HEK293 (cell line): ENCODE results near the gene NAV2.

Source experiments
- CTCF ChIA-PET: fragments of 350-600 bp; formaldehyde crosslinking; extraction: SDS; loops from one replicate; lab custom pipeline; 2021; ENCODE audit warnings: antibody characterized with exemption; lab: Yijun Ruan, JAX
- POLR2A ChIA-PET: fragments of 300-600 bp; formaldehyde crosslinking; extraction: SDS; loops from one replicate; lab custom pipeline; 2020; ENCODE audit warnings: antibody characterized with exemption, inconsistent platforms; lab: Yijun Ruan, JAX
- H3K27ac ChIP-seq: fragments of 200-500 bp; sonication (Bioruptor generic); 2 replicates; pipeline ENCODE4 v1.5.1; 2014; ENCODE audit warnings: low read depth, low read length, control low read depth, inconsistent platforms; ENCODE audit errors: extremely low read depth
- H3K36me3 ChIP-seq, 2 experiments: fragments of 200-500 bp in 1 of 2; sonication (Bioruptor generic) in 1 of 2; 1 replicate in 1 of 2; 2 replicates in 1 of 2; pipeline ENCODE4 v1.5.1; 2014 to 2017; ENCODE audit warnings: inconsistent platforms in 2 of 2, low read length in 2 of 2; ENCODE audit not compliant: control insufficient read depth in 2 of 2, insufficient read depth in 1 of 2
- H3K4me1 ChIP-seq: fragments of 200-500 bp; sonication (Bioruptor generic); 2 replicates; pipeline ENCODE4 v1.5.1; 2014; ENCODE audit warnings: mild to moderate bottlenecking, low read length, inconsistent platforms; ENCODE audit not compliant: control insufficient read depth, insufficient read depth
- H3K4me3 ChIP-seq: 2 replicates; pipeline ENCODE4 v1.5.1; 2011; ENCODE audit warnings: low read depth, mild to moderate bottlenecking, control low read depth, low read length, moderate library complexity
- H3K9me3 ChIP-seq: fragments of 200-500 bp; sonication (Bioruptor generic); 2 replicates; pipeline ENCODE4 v1.5.1; 2014; ENCODE audit warnings: low read depth, low read length, inconsistent platforms; ENCODE audit not compliant: control insufficient read depth, insufficient read depth
- GLIS2 ChIP-seq: fragments of 450-650 bp; formaldehyde crosslinking; IDR thresholded peaks from 2 replicates; pipeline ENCODE4 v1.5.1; 2016; ENCODE audit warnings: missing biosample characterization, missing genetic modification characterization
- HOXC10 ChIP-seq: sonication (generic); formaldehyde crosslinking; IDR thresholded peaks from 2 replicates; pipeline ENCODE4 v1.8.1; 2023; ENCODE audit warnings: mild to moderate bottlenecking, missing genetic modification reagents
- MZF1 ChIP-seq: fragments of 450-650 bp; formaldehyde crosslinking; IDR thresholded peaks from 2 replicates; pipeline ENCODE4 v1.5.1; 2017; ENCODE audit warnings: missing biosample characterization, missing genetic modification characterization, borderline replicate concordance
- PRDM2 ChIP-seq: fragments of 450-650 bp; formaldehyde crosslinking; IDR thresholded peaks from 2 replicates; pipeline ENCODE4 v1.5.1; 2016; ENCODE audit warnings: missing biosample characterization, missing genetic modification characterization, borderline replicate concordance
- ZBTB10 ChIP-seq: fragments of 450-650 bp; formaldehyde crosslinking; IDR thresholded peaks from 2 replicates; pipeline ENCODE4 v1.5.1; 2016; ENCODE audit warnings: missing biosample characterization, missing genetic modification characterization
- ZNF169 ChIP-seq: fragments of 450-650 bp; formaldehyde crosslinking; IDR thresholded peaks from 2 replicates; pipeline ENCODE4 v1.5.1; 2016; ENCODE audit warnings: missing biosample characterization, missing genetic modification characterization
- ZNF174 ChIP-seq: fragments of 450-650 bp; formaldehyde crosslinking; IDR thresholded peaks from 2 replicates; pipeline ENCODE4 v1.5.0; 2017; ENCODE audit warnings: missing biosample characterization, mild to moderate bottlenecking, missing genetic modification characterization
- ZNF2 ChIP-seq: fragments of 450-650 bp; formaldehyde crosslinking; IDR thresholded peaks from 2 replicates; pipeline ENCODE4 v1.5.1; 2016; ENCODE audit warnings: missing biosample characterization, missing genetic modification characterization
- ZNF239 ChIP-seq: fragments of 450-650 bp; formaldehyde crosslinking; IDR thresholded peaks from 2 replicates; pipeline ENCODE4 v1.5.1; 2016; ENCODE audit warnings: missing biosample characterization, missing genetic modification characterization
- ZNF24 ChIP-seq: fragments of 450-650 bp; formaldehyde crosslinking; IDR thresholded peaks from 2 replicates; pipeline ENCODE4 v1.5.1; 2016; ENCODE audit warnings: missing biosample characterization, missing genetic modification characterization
- ZNF274 ChIP-seq, 2 experiments: fragments of 200-500 bp in 1 of 2; fragments of 450-650 bp in 1 of 2; sonication (Bioruptor generic) in 1 of 2; formaldehyde crosslinking in 1 of 2; IDR thresholded peaks; 2 replicates each; pipeline versions ENCODE4 v1.5.1 to v1.6.1; 2014 to 2016; ENCODE audit warnings: borderline replicate concordance in 1 of 2, inconsistent platforms in 1 of 2, low read length in 1 of 2, missing biosample characterization in 1 of 2, missing genetic modification characterization in 1 of 2
- ZNF341 ChIP-seq: fragments of 450-650 bp; formaldehyde crosslinking; IDR thresholded peaks from 2 replicates; pipeline ENCODE4; 2016; ENCODE audit warnings: low read depth, missing biosample characterization, missing genetic modification characterization
- ZNF37A ChIP-seq: fragments of 450-650 bp; IDR thresholded peaks from 2 replicates; pipeline ENCODE4 v1.5.1; 2018; ENCODE audit warnings: missing biosample characterization, missing genetic modification characterization
- ZNF501 ChIP-seq: fragments of 450-650 bp; formaldehyde crosslinking; IDR thresholded peaks from 2 replicates; pipeline ENCODE4 v1.5.1; 2016; ENCODE audit warnings: missing biosample characterization, missing genetic modification characterization
- ZNF530 ChIP-seq: fragments of 450-650 bp; formaldehyde crosslinking; IDR thresholded peaks from 2 replicates; pipeline ENCODE4 v1.5.1; 2016; ENCODE audit warnings: low read depth, missing biosample characterization, missing genetic modification characterization
- ZNF555 ChIP-seq: fragments of 450-650 bp; formaldehyde crosslinking; conservative IDR thresholded peaks from 2 replicates; pipeline ENCODE4 v1.5.1; 2017; ENCODE audit warnings: missing biosample characterization, mild to moderate bottlenecking, missing genetic modification characterization, inconsistent platforms
- ZNF610 ChIP-seq: fragments of 450-650 bp; formaldehyde crosslinking; IDR thresholded peaks from 2 replicates; pipeline ENCODE4 v1.5.1; 2016; ENCODE audit warnings: missing biosample characterization, missing genetic modification characterization, borderline replicate concordance
- ZNF624 ChIP-seq: fragments of 450-650 bp; formaldehyde crosslinking; IDR thresholded peaks from 2 replicates; pipeline ENCODE4 v1.5.1; 2017; ENCODE audit warnings: missing biosample characterization, missing genetic modification characterization
- ZNF785 ChIP-seq: fragments of 450-650 bp; formaldehyde crosslinking; IDR thresholded peaks from 2 replicates; pipeline ENCODE4 v1.5.1; 2016; ENCODE audit warnings: missing biosample characterization, missing genetic modification characterization

NAV2 gene

GRCh38 chr11:20088397-20089225, 376.0 kb downstream of the NAV2 start:
- Histone ChIP-seq H3K36me3 (peaks cover 0 to 65% of the 10 kb centered on the region in 2 experiments; a peak in 1 of 3 replicates), H3K27ac (no peak overlapping the region), H3K9me3 (no peaks in the 10 kb centered on the region), H3K4me1 (no peaks in the 10 kb centered on the region), H3K4me3 (no peak overlapping the region)
- TF ChIP-seq MZF1 (tag by site-specific recombination) (no peak), ZNF174 (tag by site-specific recombination) (no peak), ZNF341 (no peak), ZBTB10 (tag by site-specific recombination) (no peak), ZNF610 (tag by site-specific recombination) (no peak), HOXC10 (CRISPR knock-in tag) (no peak), ZNF785 (tag by site-specific recombination) (no peak), ZNF24 (tag by site-specific recombination) (no peak), ZNF530 (no peak), ZNF239 (tag by site-specific recombination) (no peak), ZNF37A (tag by site-specific recombination) (no peak), ZNF555 (tag by site-specific recombination) (no peak), GLIS2 (no peak), ZNF624 (tag by site-specific recombination) (no peak), PRDM2 (tag by site-specific recombination) (no peak), ZNF169 (tag by site-specific recombination) (no peak), ZNF274 (IDR thresholded peaks at IDR 0.05; ENCODE audit: low read length) (no peak), ZNF274 (tag by site-specific recombination; IDR thresholded peaks at IDR 0.05; ENCODE audit: borderline replicate concordance) (no peak), ZNF501 (no peak), ZNF2 (tag by site-specific recombination) (no peak)
- ChIA-PET CTCF (no interaction called here), POLR2A (no interaction called here)
